GM11168 (cell line): ENCODE results near the gene GPR151.

ENCODE experiments used
- in situ Hi-C: fragments of 300-500 bp; cut with MboI; formaldehyde crosslinking; loops from one replicate; pipeline ENCODE4 v1.12.0; 2022; ENCODE audit warnings: low sequenced_read_pairs; ENCODE audit not compliant: unreplicated experiment

The GPR151 gene

DNA sequence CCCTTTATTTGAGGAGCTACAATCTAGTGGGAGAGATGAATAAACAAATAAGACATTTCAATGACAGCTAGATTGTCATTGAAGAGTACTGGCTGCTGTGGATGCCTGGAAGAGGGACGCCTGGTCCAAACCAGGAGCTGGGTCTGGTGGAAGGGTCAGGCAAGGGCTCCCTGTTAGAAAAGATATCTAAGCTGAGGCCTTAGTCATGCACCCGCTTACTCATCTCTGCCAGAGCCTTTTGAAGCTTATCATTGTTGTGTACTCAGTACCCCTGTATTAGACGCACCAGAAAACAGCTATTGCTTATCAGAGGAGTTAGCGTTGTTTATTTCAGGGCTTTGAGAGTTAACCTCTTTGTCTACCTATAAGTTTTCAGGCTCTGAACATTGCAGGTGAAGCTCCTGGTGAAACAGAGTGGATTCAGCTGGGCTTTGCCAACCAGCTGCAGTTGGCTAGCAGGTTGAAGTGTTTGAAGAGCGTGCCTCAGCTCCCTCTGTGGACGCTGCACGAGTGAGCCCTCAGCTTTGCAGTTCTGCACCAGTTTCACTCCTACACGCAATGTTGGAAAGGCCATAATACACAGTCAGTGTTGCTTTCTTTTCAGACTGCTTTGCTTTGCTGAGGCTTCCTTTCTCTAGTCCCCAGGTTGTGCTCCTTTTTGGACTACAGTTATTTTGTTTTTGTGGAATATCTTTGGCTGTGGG is 5.6 kb upstream of the GPR151 start:
- in situ Hi-C loops: no loop called here

- in situ Hi-C loops: no loop called here
Measured at GRCh38 chr5:146520731-146521130, 4.7 kb upstream of the GPR151 start.

DNA sequence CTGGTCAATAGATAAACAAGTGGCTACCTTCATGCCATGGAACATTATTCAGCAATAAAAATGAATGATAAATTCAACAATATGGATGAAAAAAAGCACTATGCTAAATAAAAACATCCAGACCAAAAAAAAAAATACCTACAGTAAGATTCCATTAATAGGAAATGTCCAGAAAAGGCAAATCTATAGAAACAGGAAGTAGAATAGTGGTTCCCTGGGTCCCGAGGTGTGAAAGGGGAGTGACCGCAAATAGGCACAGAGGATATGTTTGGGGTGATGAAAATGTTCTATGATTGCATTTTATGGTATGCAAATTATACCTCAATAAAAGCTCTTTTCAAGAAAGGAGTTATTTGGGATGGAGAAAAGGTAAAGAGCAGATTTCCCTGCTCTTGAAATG is 3.6 kb upstream of the GPR151 start:
- in situ Hi-C loops: no loop called here

DNA sequence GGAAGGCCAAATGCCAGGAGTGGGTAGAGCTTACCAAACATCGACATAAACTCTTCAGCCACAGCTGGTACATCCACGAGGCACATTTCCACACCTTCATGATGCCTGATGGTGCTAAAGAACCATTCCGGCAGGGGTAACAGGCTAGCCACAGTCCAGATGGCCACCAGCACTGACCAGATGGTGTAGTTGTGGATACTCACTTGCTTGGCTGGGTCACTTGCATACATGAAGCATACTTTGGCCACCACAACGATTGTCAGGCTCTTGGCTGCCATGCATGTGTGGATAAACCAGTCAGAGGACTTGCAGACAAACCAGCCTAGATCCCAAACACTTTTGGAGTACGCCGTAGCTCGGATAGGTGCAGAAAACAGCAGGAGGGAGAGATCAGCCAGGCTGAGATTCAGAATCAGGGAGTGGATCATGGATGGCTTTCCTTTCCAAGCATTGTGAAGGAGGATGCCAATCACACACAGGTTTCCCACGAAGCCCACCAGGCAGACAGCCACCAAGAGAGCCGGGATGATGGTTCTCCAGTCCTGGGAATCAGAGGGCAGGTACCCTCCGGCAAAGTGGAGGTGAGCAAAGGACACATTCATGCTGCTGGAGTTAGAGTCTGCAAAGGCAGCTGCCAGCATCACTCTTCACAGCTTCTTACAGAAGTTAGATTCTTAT is 378 bp downstream of the GPR151 start:
- in situ Hi-C loops: no loop called here

DNA sequence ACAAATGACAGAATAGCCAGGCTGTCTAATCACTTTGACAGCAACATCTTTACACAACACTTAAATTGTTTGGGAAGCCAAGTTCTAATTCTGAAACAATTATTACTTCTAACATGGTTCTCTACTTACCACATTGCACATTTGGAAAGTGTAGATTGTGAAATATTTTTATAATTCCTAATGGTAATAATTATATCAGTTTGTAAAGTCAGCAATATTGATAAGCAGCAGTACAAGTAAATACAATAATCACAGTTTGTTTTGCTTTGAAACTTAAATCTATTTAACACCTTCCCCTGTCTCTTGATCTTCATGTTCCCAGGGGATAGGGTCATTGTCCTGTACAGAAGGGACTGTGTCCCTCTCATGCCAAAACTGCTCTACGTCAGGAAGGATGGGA is 1.4 kb downstream of the GPR151 start:
- in situ Hi-C loops: no loop called here

DNA sequence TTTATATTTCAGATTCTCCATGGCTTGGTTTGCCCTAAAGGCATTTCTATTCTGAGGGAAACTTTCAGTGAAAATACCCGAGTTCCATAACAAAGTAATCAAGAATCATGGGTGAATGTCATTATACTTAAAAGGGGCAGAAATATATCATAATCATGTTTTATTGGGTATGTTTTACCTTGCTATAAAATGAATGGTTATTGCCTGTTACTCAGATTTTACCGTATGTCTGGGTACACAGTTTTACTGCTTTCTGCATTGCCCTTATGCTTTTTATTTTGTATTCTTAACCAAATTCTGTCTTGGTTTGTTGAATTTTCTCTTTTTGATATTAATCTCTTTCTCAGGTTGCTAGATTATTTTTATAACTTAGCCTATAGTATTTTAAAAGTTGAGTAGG is 2.5 kb downstream of the GPR151 start:
- in situ Hi-C loops: no loop called here

GRCh38 chr5:146510559-146511125 is 5.3 kb downstream of the GPR151 start:
- in situ Hi-C loops: no loop called here

DNA sequence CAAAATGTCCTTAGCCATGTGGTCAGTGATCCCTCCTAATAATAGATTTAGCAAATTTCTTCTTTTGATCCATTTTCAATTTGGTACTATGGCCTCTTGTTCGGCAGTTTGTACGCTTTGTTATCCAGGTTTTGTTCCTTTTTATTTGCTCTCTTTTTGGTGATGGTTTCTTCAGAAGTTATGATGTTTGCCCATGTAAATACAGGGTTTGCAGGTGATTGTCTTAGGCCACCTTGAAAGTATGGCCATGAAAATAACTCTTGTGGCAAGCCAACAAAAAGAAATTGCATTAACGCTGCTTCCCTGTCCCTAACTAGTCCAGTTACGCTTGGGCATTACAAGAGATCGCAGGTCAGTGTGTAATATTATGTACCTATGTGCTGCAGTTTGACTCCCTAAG is 8.6 kb downstream of the GPR151 start:
- in situ Hi-C loops: no loop called here

- in situ Hi-C loops: no loop called here
Measured at GRCh38 chr5:146499680-146500079, 16.3 kb downstream of the GPR151 start.

- in situ Hi-C loops: no loop called here
Measured at GRCh38 chr5:146494656-146495055, 21.3 kb downstream of the GPR151 start.

DNA sequence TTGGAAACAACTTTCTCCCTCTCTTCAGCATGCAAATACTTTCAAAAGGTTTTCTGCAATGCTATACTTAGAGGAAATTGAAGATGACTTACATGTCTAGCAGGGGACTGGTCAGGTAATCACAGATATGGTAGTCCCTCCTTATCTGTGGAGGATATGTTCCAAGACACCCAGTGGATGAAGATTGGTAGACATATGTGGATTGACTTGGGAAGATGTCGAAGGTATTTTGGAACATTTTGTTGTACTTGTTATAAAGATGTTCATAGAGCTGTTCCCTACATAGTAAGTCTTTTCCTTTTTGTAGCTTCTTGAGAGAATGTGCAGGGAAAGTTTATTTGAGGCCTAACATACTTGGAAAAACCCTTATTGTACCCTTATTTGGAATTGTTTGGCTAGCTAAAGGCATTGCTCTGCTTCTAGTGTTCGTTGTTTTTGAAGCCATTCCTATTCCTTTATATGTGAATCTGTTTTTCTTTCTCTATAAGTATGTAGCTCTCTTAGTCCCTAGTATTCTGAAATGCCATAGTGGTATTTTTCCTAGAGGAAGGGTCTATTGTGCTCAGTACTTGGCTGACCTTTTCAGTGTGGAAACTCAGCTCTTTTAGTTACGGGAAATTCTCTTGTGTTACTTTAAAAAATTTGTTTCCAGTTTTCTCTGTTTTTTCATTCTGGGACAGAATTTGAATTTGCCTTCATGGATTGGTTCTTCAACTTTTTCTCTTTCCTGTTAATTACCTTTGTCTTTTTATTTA is 25.7 kb downstream of the GPR151 start:
- in situ Hi-C loops: no loop called here

DNA sequence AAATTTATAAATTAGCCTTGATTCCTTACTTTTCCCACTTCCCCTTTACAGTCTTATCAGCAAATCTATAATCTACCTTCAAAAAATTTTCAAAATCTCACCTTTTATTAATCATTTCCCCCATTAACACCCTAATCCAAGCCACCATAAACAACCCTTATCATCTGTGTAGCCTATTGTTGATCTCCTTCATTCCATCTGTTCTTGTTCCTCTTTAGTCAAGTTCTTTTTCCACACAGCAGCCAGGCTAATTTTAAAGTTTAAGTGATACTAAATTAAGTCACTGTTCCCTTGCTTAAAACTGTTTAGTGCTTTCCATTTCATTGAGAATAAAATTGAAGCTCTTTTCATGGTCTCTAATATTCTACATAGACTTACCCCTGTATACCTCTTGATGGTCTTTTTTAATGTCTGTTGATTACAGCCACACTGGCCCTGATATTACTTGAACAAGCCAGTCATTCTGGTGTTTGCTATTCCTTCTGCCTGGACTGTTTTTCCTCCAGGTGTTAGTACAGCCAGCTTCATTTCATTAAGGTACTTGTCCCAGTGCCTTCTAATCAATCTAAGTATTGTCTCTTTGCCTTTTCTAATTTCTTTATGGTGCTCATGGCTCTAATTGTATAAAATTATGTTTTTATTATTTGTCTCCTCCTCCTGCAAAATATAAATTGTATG is 31.1 kb downstream of the GPR151 start:
- in situ Hi-C loops: no loop called here

GRCh38 chr5:146482775-146483174 is 33.2 kb downstream of the GPR151 start:
- in situ Hi-C loops: no loop called here

GRCh38 chr5:146475906-146476305 is 40.1 kb downstream of the GPR151 start:
- in situ Hi-C loops: no loop called here

DNA sequence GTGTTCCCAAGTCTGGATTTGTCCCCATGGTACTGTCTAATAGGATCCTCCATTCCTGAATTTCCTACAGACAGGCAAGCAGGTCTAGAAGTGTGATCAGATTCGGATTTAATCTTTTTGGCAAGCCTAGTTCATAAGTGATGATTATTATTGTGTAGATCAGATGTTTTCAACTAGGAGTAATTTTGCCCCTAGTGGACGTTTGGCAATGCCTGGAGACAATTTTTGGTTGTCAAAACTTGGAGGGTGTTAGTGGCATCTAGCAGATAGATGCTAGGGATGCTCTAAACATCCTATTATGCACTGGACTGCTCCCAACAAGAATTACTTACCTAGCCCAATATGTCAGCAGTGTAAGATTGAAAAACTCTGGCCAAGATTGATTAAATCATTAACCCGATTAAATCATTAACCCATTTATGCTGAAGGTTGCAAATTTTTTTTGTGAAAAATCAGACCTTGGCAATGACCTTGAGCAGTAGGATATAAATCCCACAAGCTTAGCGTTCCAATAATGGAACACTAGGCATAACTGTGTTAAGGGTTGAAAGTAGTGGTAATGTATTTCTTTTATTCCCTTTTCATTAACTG is 40.7 kb downstream of the GPR151 start:
- in situ Hi-C loops: no loop called here

GRCh38 chr5:146474065-146474464 is 41.9 kb downstream of the GPR151 start:
- in situ Hi-C loops: no loop called here

DNA sequence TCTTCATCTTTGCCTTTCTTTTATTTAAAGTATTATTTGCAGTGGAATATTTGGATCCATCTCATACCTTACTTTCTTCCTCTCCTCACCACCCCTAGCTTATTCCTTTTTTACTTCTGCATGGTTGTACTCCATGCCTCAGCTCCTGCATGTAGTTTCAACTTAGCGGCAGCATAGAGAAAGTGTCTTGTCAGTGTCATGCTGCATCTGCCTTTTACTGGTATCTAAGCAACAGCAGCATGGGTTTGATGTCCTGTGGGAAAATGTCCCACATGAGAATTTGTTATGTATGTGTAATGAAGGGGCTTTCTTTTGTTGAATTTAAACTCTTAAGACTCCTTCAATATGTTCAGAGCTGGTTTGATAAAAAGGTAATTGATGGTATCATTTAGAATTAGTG is 48.2 kb downstream of the GPR151 start:
- in situ Hi-C loops: no loop called here

- in situ Hi-C loops: no loop called here
Measured at GRCh38 chr5:146466521-146467349, 49.3 kb downstream of the GPR151 start.

- in situ Hi-C loops: no loop called here
Measured at GRCh38 chr5:146463446-146463845, 52.5 kb downstream of the GPR151 start.
